BJ (cell line): ENCODE measurements around the gene GPR146. TPM values are rescaled to one million over a fixed set of nuclear protein-coding genes. Genes with fewer than 3 reads are reported as not detected.
"Not testable (repeated sequence)": the region's sequence is repeated elsewhere in the genome, so short reads cannot be mapped to it uniquely, and the experiment has no call there.

Experiments used
- CTCF ChIA-PET: fragments of 350-600 bp; formaldehyde crosslinking; extraction: SDS; loops from one replicate; lab custom pipeline; 2021; ENCODE audit warnings: antibody characterized with exemption, inconsistent platforms; lab: Yijun Ruan, JAX
- POLR2A ChIA-PET: fragments of 300-600 bp; sonication (Branson Sonifier 250); formaldehyde crosslinking; extraction: SDS; loops from one replicate; lab custom pipeline; 2021; ENCODE audit warnings: antibody characterized with exemption; lab: Charles Lee
- DNase-seq: peaks from one replicate; pipeline ENCODE4 v3.0.0-alpha.2; 2011; ENCODE audit warnings: low read depth
- H3K27me3 ChIP-seq: 2 replicates; pipeline ENCODE4 v1.6.0; 2011; ENCODE audit warnings: low read length; ENCODE audit not compliant: control insufficient read depth, insufficient read depth
- H3K36me3 ChIP-seq: 2 replicates; pipeline ENCODE4 v1.5.1; 2011; ENCODE audit warnings: low read length; ENCODE audit not compliant: control insufficient read depth, insufficient read depth
- H3K4me3 ChIP-seq: 2 replicates; pipeline ENCODE4 v1.5.1; 2011; ENCODE audit warnings: low read depth, mild to moderate bottlenecking, control low read depth, low read length
- polyA plus RNA-seq: library from polyadenylated mRNA; depleted of rRNA; stranded (reverse); fragments of >200 nt; gene quantifications from 2 replicates; pipeline ENCODE4 v1.2.3, GENCODE V29; 2011
- TF ChIP-seq, protein P1 (sequence below): IDR thresholded peaks from 2 replicates; pipeline ENCODE4 v1.5.1; 2011; ENCODE audit warnings: low read depth, mild to moderate bottlenecking, control low read depth, inconsistent platforms, low read length, moderate library complexity; ENCODE audit not compliant: insufficient read depth

Gene GPR146
- polyA plus RNA-seq, 1 experiment, result 4.5 TPM

DNA sequence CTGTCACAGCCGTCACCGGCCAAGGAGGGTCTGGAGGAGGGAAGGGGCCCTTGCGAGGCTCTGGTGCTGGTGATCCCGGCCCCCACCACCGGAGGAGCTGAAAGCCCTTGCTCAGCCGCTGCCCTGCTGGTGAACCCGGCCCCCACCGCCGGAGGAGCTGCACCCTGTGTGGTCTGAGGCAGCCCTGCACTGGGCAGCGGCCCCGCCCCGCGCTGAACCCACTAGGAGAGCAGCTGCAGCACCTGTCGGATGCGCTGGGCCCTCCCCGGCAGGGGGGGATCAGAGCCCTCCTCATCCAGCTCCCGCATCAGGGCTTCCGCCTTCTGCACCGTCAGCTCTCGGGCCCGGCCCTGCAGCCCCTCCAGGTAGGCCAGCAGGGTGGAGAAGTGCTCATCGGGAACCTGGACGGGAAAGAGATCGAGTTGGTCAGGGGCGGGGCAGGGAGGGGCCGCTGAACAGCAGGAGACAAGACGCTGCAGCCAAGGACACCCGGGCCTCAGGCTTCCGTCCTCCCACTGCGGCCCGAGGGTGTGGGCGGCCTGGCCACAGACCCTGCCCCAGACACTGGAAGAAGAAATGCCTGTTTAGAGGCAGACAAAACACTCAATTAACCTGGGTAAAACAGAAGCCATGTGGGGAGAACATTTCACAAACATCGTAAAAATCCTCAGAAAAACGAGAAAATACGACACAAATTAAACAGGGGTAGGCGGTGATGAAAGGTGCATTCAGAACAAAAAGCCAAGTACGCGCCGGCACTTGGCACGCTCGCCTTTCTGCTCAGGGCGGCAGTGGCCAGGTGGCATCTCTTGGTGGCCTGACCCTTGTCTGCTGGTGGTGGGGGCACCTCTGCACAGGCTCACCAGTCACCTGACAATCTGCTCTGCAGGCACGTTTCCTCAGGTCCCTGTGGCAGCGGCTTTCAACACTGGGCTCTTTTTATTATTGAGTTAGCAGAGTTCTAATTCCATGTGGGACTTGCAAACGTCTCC lies 46.6 kb upstream of the GPR146 start:
- Histone ChIP-seq H3K4me3 (no peak overlapping the region), H3K36me3 (peaks cover 12% of the 10 kb centered on the region), H3K27me3 (no peaks in the 10 kb centered on the region)
- no peak for DNase-seq
- CTCF ChIA-PET, result interaction anchor here (0.6 to 10.0 kb wide), 5 partner anchors 47 to 190 kb away, joined by 3 to 367 read pairs (median 4); no protein-coding TSS in a partner anchor
- POLR2A ChIA-PET, result no interaction called here
- TF ChIP-seq, protein P1, sequence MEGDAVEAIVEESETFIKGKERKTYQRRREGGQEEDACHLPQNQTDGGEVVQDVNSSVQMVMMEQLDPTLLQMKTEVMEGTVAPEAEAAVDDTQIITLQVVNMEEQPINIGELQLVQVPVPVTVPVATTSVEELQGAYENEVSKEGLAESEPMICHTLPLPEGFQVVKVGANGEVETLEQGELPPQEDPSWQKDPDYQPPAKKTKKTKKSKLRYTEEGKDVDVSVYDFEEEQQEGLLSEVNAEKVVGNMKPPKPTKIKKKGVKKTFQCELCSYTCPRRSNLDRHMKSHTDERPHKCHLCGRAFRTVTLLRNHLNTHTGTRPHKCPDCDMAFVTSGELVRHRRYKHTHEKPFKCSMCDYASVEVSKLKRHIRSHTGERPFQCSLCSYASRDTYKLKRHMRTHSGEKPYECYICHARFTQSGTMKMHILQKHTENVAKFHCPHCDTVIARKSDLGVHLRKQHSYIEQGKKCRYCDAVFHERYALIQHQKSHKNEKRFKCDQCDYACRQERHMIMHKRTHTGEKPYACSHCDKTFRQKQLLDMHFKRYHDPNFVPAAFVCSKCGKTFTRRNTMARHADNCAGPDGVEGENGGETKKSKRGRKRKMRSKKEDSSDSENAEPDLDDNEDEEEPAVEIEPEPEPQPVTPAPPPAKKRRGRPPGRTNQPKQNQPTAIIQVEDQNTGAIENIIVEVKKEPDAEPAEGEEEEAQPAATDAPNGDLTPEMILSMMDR, result no peak

DNA sequence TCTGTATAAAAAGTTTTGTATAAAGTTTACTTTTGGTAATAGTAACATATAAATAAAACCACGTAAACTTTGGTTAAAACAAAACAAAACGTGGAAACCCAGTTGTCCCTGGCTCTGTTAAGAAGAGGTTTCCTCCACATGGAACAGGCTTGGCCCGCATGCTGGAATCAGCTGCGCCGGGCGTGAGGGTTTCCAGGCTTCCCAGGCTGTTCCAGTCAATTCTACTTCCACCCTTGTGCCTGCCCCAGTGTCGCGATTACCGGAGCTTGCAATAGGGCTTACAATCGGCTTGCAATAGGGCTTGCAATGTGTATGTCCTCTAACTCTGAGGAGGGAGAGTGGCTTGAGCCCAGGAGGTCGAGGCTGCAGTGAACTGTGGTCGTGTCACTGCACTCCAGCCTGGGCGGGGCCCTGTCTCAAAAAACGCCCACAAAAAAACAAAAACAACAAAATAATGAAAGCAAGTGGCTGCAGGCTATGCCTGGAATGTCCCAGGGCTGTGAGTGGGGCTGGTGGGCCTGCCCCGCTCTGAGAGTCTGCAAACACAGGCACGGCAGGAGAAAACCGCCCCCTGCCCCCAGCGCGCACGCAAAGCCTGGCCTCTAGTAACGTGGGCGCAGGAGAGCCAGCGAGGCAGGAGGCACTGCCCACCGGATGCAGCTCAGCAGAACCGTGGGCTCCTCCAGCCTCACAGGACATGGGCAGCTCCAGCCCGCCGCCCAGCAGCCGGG lies 45.0 kb upstream of the GPR146 start:
- Histone ChIP-seq H3K27me3 (no peaks in the 10 kb centered on the region), H3K4me3 (no peak overlapping the region), H3K36me3 (peaks cover 12% of the 10 kb centered on the region)
- ChIA-PET POLR2A (no interaction called here), CTCF (interaction anchor here (1.0 to 10.0 kb wide), 2 partner anchors 66 to 177 kb away, joined by 3 to 367 read pairs; no protein-coding TSS in a partner anchor)
- no peak for DNase-seq
- TF ChIP-seq, protein P1, result no peak

DNA sequence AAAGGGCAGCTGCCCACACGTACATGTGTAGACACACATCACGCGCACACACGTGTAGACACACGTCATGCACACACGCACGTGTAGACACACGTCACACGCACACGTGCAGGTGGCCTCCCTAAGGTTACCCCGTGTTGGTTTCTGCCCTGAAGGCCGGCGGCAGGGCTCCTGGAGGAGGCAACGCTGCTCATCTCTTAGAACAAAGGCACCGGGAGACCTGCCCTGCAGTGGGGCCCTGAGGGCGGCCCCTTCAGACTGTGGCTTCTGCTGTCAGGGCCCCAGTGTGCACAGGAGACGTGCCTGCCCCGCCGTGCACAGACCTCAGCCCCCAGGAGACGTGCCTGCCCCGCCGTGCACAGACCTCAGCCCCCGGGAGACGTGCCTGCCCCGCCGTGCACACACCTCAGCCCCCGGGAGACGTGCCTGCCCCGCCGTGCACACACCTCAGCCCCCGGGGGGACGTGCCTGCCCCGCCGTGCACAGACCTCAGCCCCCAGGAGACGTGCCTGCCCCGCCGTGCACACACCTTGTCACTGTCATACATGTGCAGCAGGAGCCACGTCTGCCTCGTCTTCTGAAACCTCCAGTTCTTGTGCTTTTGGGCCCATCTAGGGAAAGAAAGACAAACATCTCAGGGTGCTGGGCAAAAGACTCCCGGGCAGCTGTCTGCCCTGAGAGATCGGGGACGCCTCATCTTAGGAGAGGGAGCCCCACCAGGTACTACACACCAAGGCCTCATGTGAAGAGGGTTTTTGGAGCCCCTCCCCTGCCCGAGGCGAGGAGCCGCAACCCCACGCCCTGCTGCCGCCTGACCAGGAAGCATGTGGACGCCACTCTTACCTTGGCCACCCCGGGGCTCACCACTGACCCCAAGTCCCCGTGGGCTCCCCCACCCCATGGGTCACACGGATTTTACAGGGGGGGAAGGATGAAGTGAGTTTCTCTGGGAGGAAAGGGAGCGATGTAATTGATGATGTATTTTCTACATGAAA lies 44.1 kb upstream of the GPR146 start:
- TF ChIP-seq, protein P1, result no peak
- Histone ChIP-seq H3K4me3 (no peak overlapping the region), H3K27me3 (no peaks in the 10 kb centered on the region), H3K36me3 (peaks cover 12% of the 10 kb centered on the region)
- POLR2A ChIA-PET, result no interaction called here
- CTCF ChIA-PET, result interaction anchor here (10.0 kb wide), 1 partner anchor 65 kb away, joined by 367 read pairs; no protein-coding TSS in a partner anchor
- no peak for DNase-seq

DNA sequence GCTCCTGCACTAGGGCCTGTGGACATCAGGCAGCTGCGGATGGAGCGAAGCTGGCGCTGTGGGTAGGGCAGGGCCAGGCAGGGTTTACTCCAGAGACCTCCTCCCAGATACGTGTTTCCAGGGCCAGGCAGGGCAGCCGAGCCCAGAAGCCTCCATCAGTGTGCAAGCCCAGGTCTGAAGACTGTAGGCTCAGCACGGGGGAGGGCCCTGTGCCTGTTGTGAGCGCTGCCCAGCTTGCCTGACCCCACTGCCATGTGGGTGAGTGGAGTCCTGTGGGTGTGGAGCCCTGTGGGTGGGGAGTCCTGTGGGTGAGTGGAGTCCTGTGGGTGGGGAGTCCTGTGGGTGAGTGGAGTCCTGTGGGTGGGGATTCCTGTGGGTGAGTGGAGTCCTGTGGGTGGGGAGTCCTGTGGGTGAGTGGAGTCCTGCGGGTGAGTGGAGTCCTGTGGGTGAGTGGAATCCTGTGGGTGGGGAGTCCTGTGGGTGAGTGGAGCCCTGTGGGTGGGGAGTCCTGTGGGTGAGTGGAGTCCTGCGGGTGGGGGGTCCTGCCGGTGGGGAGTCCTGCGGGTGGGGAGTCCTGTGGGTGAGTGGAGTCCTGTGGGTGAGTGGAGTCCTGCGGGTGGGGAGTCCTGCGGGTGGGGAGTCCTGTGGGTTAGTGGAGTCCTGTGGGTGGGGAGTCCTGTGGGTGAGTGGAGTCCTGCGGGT lies 43.1 kb upstream of the GPR146 start:
- H3K27me3 ChIP-seq, DNase-seq, POLR2A ChIA-PET, CTCF ChIA-PET, H3K4me3 ChIP-seq: not testable (repeated sequence)
- H3K36me3 ChIP-seq, result peaks cover 12% of the 10 kb centered on the region

DNA sequence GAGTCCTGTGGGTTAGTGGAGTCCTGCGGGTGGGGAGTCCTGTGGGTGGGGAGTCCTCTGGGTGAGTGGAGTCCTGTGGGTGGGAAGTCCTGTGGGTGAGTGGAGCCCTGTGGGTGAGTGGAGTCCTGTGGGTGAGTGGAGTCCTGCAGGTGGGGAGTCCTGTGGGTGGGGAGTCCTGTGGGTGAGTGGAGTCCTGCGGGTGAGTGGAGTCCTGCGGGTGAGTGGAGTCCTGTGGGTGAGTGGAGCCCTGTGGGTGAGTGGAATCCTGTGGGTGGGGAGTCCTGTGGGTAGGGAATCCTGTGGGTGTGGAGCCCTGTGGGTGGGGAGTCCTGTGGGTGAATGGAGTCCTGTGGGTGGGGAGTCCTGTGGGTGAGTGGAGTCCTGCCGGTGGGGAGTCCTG lies 42.3 kb upstream of the GPR146 start:
- H3K27me3 ChIP-seq, CTCF ChIA-PET, H3K4me3 ChIP-seq, DNase-seq, POLR2A ChIA-PET: not testable (repeated sequence)
- peaks cover 11% of the 10 kb centered on the region for H3K36me3 ChIP-seq

DNA sequence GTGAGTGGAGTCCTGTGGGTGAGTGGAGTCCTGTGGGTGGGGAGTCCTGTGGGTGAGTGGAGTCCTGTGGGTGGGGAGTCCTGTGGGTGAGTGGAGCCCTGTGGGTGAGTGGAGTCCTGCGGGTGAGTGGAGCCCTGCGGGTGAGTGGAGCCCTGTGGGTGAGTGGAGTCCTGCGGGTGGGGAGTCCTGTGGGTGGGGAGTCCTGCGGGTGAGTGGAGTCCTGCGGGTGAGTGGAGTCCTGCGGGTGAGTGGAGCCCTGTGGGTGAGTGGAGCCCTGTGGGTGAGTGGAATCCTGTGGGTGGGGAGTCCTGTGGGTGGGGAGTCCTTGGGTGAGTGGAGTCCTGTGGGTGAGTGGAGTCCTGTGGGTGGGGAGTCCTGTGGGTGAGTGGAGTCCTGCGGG lies 41.9 kb upstream of the GPR146 start:
- H3K36me3 ChIP-seq, result peaks cover 14% of the 10 kb centered on the region
- H3K27me3 ChIP-seq, CTCF ChIA-PET, H3K4me3 ChIP-seq, DNase-seq, POLR2A ChIA-PET: not testable (repeated sequence)
